GM12891 (cell line): ENCODE results near the gene CELA2B.
"Not testable (repeated sequence)": the region's sequence is repeated elsewhere in the genome, so short reads cannot be mapped to it uniquely, and the experiment has no call there.

Experiments used
- DNase-seq: peaks from one replicate; pipeline ENCODE4 v3.0.0; 2011; ENCODE audit warnings: low spot score; ENCODE audit not compliant: insufficient read length
- FAIRE-seq: peaks from 2 replicates; lab custom pipeline; 2011; peaks lifted over from hg19 to GRCh38; lab: Jason Lieb, UNC
- PAX5 ChIP-seq: IDR thresholded peaks from 2 replicates; pipeline ENCODE4 v1.6.1; 2011; ENCODE audit warnings: low read length, moderate library complexity, mild to moderate bottlenecking; ENCODE audit not compliant: insufficient read depth, severe bottlenecking
- POLR2A ChIP-seq: IDR thresholded peaks from 2 replicates; pipeline ENCODE4 v1.6.1; 2011; ENCODE audit warnings: low read depth, low read length, control low read depth
- POLR2AphosphoS5 ChIP-seq: IDR thresholded peaks from 2 replicates; pipeline ENCODE4 v1.6.1; 2011; ENCODE audit warnings: low read depth, low read length, control low read depth
- POU2F2 ChIP-seq: IDR thresholded peaks from 2 replicates; pipeline ENCODE4 v1.6.1; 2011; ENCODE audit warnings: low read depth, mild to moderate bottlenecking, control low read depth, low read length, moderate library complexity
- SPI1 ChIP-seq: IDR thresholded peaks from 2 replicates; pipeline ENCODE4 v1.6.1; 2011; ENCODE audit warnings: low read depth, low read length, control low read depth
- TAF1 ChIP-seq: IDR thresholded peaks from 2 replicates; pipeline ENCODE4 v1.6.1; 2011; ENCODE audit warnings: low read depth, low read length, control low read depth

The CELA2B gene

GRCh38 chr1:15515022-15515663 lies 39.2 kb downstream of the CELA2B start:
- FAIRE-seq (peak; percentile 43), DNase-seq (no peak)
- TF ChIP-seq POLR2AphosphoS5 (no peak), SPI1 (peak; percentile 82), POLR2A (no peak)

GRCh38 chr1:15519625-15520024 lies 43.7 kb downstream of the CELA2B start:
- FAIRE-seq = no peak
- no peak for TF ChIP-seq POU2F2
- no peak for DNase-seq

GRCh38 chr1:15521206-15521906 lies 45.5 kb downstream of the CELA2B start:
- not testable (repeated sequence) for FAIRE-seq, DNase-seq

GRCh38 chr1:15522551-15522950 lies 46.6 kb downstream of the CELA2B start:
- no peak for FAIRE-seq
- TF ChIP-seq SPI1 (no peak), POLR2AphosphoS5 (no peak), TAF1 (no peak), POU2F2 (no peak), PAX5 (no peak), POLR2A (no peak)
- no peak for DNase-seq

- TF ChIP-seq POLR2AphosphoS5 (no peak), TAF1 (no peak), SPI1 (peak; percentile 88), POLR2A (no peak)
- FAIRE-seq (no peak), DNase-seq (no peak)
These were observed 47.5 kb downstream of the CELA2B start for GRCh38 chr1:15523104-15524020.

GRCh38 chr1:15524021-15524282 lies 48.0 kb downstream of the CELA2B start, which contains the start of gene CASP9:
Gene CASP9, minus strand, starts transcription at chr1:15524215. Its CDS starts 15 bp downstream, at chr1:15524200.
- DNase-seq = no peak
- FAIRE-seq = no peak
- TF ChIP-seq PAX5 = no peak
- no peak for TF ChIP-seq SPI1
- peak; percentile 71; the same call in 1 of the 2 replicates for TF ChIP-seq TAF1
- peak; percentile 79 for TF ChIP-seq POLR2A
- TF ChIP-seq POU2F2 = 0 out of 2 replicates have a peak, but pooled peaks have one; percentile 33
- peak; percentile 59 for TF ChIP-seq POLR2AphosphoS5

GRCh38 chr1:15524283-15525049 lies 48.6 kb downstream of the CELA2B start:
- TF ChIP-seq SPI1 = no peak
- no peak for TF ChIP-seq POLR2AphosphoS5
- TF ChIP-seq TAF1 = no peak
- peak; percentile 8 for TF ChIP-seq PAX5
- TF ChIP-seq POLR2A = no peak
- TF ChIP-seq POU2F2 = 0 out of 2 replicates have a peak, but pooled peaks have one; percentile 13
- DNase-seq (peak; percentile 84), FAIRE-seq (peak; percentile 99)

- FAIRE-seq = no peak
- no peak for TF ChIP-seq POLR2AphosphoS5
- 0 out of 2 replicates have a peak, but pooled peaks have one; percentile 35 for TF ChIP-seq TAF1
- DNase-seq = no peak
These were observed 49.4 kb downstream of the CELA2B start for GRCh38 chr1:15525050-15526020.

GRCh38 chr1:15526021-15526489 lies 50.2 kb downstream of the CELA2B start:
- no peak for TF ChIP-seq SPI1
- no peak for TF ChIP-seq POLR2AphosphoS5
- TF ChIP-seq POU2F2 = no peak
- TF ChIP-seq TAF1 = no peak
- no peak for TF ChIP-seq POLR2A
- no peak for TF ChIP-seq PAX5
- DNase-seq = no peak
- FAIRE-seq = no peak
